ENCODE data around the gene PLCL1.

GRCh38 chr2:197795277-197795676 lies 9.1 kb upstream of the PLCL1 start:
- TF ChIP-seq, protein P1, sequence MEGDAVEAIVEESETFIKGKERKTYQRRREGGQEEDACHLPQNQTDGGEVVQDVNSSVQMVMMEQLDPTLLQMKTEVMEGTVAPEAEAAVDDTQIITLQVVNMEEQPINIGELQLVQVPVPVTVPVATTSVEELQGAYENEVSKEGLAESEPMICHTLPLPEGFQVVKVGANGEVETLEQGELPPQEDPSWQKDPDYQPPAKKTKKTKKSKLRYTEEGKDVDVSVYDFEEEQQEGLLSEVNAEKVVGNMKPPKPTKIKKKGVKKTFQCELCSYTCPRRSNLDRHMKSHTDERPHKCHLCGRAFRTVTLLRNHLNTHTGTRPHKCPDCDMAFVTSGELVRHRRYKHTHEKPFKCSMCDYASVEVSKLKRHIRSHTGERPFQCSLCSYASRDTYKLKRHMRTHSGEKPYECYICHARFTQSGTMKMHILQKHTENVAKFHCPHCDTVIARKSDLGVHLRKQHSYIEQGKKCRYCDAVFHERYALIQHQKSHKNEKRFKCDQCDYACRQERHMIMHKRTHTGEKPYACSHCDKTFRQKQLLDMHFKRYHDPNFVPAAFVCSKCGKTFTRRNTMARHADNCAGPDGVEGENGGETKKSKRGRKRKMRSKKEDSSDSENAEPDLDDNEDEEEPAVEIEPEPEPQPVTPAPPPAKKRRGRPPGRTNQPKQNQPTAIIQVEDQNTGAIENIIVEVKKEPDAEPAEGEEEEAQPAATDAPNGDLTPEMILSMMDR (IDR thresholded peaks at IDR 0.05; ENCODE audit: low read depth, low read length), result no peak
- no peak for TF ChIP-seq POLR2A (IDR thresholded peaks at IDR 0.05; ENCODE audit: extremely low read depth, insufficient read length)
- TF ChIP-seq MYC (IDR thresholded peaks at IDR 0.05; ENCODE audit: low read depth, low read length), result no peak
- TF ChIP-seq MAX (IDR thresholded peaks at IDR 0.05; ENCODE audit: low read depth, low read length), result no peak
